ENCODE data around the gene TSSK1B.

The TSSK1B gene

DNA sequence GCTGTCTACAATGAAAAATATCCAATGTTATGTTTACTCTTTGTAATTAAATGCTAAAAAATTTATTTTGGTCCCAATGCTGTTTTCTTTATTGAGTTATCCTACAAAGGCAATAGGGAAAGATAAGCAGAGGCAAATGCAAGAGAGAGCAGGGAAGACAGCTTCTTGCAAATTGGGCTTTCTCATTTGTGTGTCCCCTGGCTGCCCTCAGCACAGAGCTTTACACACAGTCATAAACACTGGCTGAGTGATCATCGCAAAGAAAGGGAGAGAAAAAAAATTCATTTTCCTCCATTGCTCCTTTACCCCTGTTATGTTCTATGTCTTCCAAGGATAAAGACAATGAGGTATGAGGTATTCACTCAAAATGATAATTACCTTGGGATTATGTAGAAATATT, 2.3 kb upstream of the TSSK1B start:
- TF ChIP-seq ELF4 (IDR thresholded peaks at IDR 0.05) (no peak), FOXK2 (IDR thresholded peaks at IDR 0.05) (no peak), L3MBTL2 (conservative IDR thresholded peaks at IDR 0.05) (no peak), NFRKB (IDR thresholded peaks at IDR 0.05) (no peak), BHLHE40 (IDR thresholded peaks at IDR 0.05; ENCODE audit: borderline replicate concordance) (no peak), ZNF384 (IDR thresholded peaks at IDR 0.05) (no peak), TARDBP (IDR thresholded peaks at IDR 0.05) (no peak), HDGF (IDR thresholded peaks at IDR 0.05; ENCODE audit: borderline replicate concordance) (no peak), SUZ12 (IDR thresholded peaks at IDR 0.05) (no peak), CTBP1 (IDR thresholded peaks at IDR 0.05; ENCODE audit: borderline replicate concordance) (no peak), LEF1 (IDR thresholded peaks at IDR 0.05; ENCODE audit: borderline replicate concordance) (no peak), SP1 (IDR thresholded peaks at IDR 0.05) (no peak), ARNT (IDR thresholded peaks at IDR 0.05) (no peak), FOXM1 (IDR thresholded peaks at IDR 0.05; ENCODE audit: borderline replicate concordance) (no peak)
- TF ChIP-seq, protein P1, sequence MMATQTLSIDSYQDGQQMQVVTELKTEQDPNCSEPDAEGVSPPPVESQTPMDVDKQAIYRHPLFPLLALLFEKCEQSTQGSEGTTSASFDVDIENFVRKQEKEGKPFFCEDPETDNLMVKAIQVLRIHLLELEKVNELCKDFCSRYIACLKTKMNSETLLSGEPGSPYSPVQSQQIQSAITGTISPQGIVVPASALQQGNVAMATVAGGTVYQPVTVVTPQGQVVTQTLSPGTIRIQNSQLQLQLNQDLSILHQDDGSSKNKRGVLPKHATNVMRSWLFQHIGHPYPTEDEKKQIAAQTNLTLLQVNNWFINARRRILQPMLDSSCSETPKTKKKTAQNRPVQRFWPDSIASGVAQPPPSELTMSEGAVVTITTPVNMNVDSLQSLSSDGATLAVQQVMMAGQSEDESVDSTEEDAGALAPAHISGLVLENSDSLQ (IDR thresholded peaks at IDR 0.05): no peak
- POLR2A ChIA-PET: no interaction called here
- no peak for DNase-seq (ENCODE audit: extremely low spot score)

DNA sequence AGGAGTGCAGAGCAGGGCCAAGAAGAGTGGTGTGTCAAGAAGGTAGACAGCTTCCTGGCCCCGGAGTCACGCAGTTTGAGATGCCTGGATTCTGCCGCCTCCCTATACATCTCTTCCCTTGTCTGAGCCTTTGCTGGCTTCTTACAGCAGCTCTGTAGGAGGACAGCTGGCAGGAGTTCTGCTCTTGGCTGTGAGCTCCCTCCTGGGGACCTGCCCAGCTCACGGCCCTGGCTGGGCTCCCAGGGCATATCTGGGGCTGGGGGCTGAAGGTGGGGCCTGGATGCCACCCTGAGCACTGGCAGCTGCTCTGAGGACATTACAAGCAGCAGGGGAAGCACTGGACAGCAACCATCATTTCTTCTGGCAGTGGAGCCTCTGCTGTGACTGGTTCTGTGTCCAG, 786 bp upstream of the TSSK1B start:
- CTCF ChIA-PET: no interaction called here
- POLR2A ChIA-PET: no interaction called here
- TF ChIP-seq BHLHE40 (IDR thresholded peaks at IDR 0.05; ENCODE audit: borderline replicate concordance) (no peak), FOXM1 (IDR thresholded peaks at IDR 0.05; ENCODE audit: borderline replicate concordance) (no peak), L3MBTL2 (conservative IDR thresholded peaks at IDR 0.05) (no peak), CTBP1 (IDR thresholded peaks at IDR 0.05; ENCODE audit: borderline replicate concordance) (no peak), SUZ12 (IDR thresholded peaks at IDR 0.05) (no peak), SP1 (IDR thresholded peaks at IDR 0.05) (no peak), NFRKB (IDR thresholded peaks at IDR 0.05) (no peak), ELF4 (IDR thresholded peaks at IDR 0.05) (no peak), LEF1 (IDR thresholded peaks at IDR 0.05; ENCODE audit: borderline replicate concordance) (no peak), ZNF384 (IDR thresholded peaks at IDR 0.05) (no peak), HDGF (IDR thresholded peaks at IDR 0.05; ENCODE audit: borderline replicate concordance) (no peak), FOXK2 (IDR thresholded peaks at IDR 0.05) (no peak), ARNT (IDR thresholded peaks at IDR 0.05) (no peak), TARDBP (IDR thresholded peaks at IDR 0.05) (no peak)
- TF ChIP-seq, protein P1 (IDR thresholded peaks at IDR 0.05): no peak
- no peak for DNase-seq (ENCODE audit: extremely low spot score)

More for the DNA sequence above, 2.3 kb upstream of the TSSK1B start:
- CTCF ChIA-PET: no interaction called here

DNA sequence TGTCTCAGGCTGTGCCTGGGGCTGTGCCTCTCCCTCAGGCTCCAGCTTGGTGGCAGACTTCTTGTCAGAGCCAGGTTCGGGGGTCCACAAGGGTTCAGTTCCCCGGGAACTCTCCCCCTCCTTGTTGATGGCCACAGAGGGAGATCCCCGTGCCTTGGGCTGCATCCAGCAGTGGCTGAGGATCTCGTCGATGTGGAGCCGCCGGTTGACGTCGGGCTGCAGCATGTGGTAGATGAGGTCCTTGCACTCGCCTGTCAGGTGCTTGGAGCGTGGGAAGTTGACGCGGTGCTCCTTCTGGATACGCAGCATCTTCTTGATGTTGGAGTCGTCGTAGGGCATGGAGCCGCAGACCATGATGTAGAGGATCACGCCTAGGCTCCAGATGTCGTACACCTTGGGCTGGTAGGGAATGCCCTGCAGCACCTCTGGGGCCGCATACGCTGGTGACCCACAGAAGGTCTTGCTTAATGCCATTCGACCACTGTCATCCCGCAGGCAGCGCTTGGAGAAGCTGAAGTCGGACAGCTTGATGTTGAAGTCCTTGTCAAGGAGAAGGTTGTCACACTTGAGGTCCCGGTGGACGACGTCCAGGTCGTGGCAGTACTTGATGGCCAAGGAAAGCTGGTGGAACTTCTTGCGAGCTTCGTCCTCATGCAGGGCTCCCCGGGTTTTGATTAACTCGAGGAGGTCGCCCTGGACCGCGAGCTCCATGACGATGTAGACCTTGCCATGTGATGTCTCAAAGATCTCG, 752 bp downstream of the TSSK1B start:
- no peak for DNase-seq (ENCODE audit: extremely low spot score)
- CTCF ChIA-PET: no interaction called here
- TF ChIP-seq, protein P1 (IDR thresholded peaks at IDR 0.05): no peak
- TF ChIP-seq HDGF (IDR thresholded peaks at IDR 0.05; ENCODE audit: borderline replicate concordance) (no peak), NFRKB (IDR thresholded peaks at IDR 0.05) (no peak), L3MBTL2 (conservative IDR thresholded peaks at IDR 0.05) (no peak), ELF4 (IDR thresholded peaks at IDR 0.05) (no peak), LEF1 (IDR thresholded peaks at IDR 0.05; ENCODE audit: borderline replicate concordance) (no peak), ZNF384 (IDR thresholded peaks at IDR 0.05) (no peak), BHLHE40 (IDR thresholded peaks at IDR 0.05; ENCODE audit: borderline replicate concordance) (no peak), CTBP1 (IDR thresholded peaks at IDR 0.05; ENCODE audit: borderline replicate concordance) (no peak), SP1 (IDR thresholded peaks at IDR 0.05) (no peak), ARNT (IDR thresholded peaks at IDR 0.05) (no peak), TARDBP (IDR thresholded peaks at IDR 0.05) (no peak)
- POLR2A ChIA-PET: no interaction called here

DNA sequence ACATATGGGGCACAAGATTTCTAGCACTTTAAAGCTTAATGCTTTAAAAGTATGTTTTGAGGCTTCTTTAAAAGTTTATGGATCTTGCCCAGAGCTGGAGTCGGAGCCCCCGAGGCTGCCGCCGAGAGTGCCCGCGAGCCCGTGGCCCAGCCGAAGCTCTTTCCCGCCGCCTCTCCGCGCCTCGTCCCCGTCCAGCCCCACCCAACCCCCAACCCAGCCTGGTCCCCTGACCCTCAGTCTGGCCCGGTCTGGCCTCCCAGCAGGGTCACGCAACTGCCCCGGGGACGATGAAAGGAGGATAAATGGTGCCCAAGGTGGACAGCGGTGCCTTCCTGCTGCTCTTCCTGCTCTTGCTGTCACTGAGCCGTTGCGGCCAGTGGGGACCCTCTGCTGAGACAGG, 1.7 kb downstream of the TSSK1B start:
- no peak for DNase-seq (ENCODE audit: extremely low spot score)
- ChIA-PET CTCF (no interaction called here), POLR2A (no interaction called here)
- TF ChIP-seq FOXK2 (IDR thresholded peaks at IDR 0.05): no peak
- no peak for TF ChIP-seq HDGF (IDR thresholded peaks at IDR 0.05; ENCODE audit: borderline replicate concordance)
- TF ChIP-seq FOXA1 (IDR thresholded peaks at IDR 0.05): no peak
- no peak for TF ChIP-seq ELF4 (IDR thresholded peaks at IDR 0.05)
- no peak for TF ChIP-seq SP1 (IDR thresholded peaks at IDR 0.05)
- no peak for TF ChIP-seq BHLHE40 (IDR thresholded peaks at IDR 0.05; ENCODE audit: borderline replicate concordance)
- no peak for TF ChIP-seq TARDBP (IDR thresholded peaks at IDR 0.05)
- TF ChIP-seq NFRKB (IDR thresholded peaks at IDR 0.05): no peak
- TF ChIP-seq ARNT (IDR thresholded peaks at IDR 0.05): no peak

DNA sequence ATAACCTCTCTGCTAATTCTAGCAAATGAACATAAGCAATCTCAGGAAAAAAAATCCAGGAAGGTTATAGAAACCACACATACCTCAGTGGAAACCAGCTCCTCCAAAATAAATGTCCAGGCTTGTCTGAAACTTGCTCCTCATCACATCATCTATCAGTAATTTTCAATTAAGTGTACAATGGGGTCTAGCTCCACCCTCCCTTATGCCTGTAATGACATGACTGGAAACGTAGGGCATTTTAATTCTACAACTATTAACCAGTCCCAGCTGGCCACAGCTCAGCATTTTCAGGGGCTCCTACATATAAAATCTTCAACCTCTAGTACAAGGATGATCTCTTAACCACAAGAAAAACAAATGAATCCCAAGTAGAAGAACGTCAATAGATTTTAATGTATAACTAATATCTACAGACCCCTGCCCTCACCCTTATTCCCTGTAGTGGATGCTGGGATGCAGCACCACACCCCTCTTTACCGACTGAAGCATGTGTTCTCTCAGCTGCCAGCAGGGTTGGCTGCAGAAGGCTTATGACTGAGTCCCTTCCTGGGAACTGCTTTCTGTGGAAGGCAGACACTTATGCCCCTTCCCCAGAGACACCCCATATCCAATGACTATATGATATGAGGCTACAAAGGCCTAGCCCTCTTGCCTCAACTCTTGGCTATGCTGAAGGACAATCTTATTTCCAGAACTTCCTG, 6.8 kb downstream of the TSSK1B start:
- ChIA-PET POLR2A (no interaction called here), CTCF (no interaction called here)
- DNase-seq (ENCODE audit: extremely low spot score): no peak

More for the DNA sequence above, 6.8 kb downstream of the TSSK1B start:
- no peak for TF ChIP-seq L3MBTL2 (conservative IDR thresholded peaks at IDR 0.05)
- TF ChIP-seq SP1 (IDR thresholded peaks at IDR 0.05): no peak
- TF ChIP-seq ZNF384 (IDR thresholded peaks at IDR 0.05): no peak
- TF ChIP-seq, protein P1 (IDR thresholded peaks at IDR 0.05): no peak
- no peak for TF ChIP-seq LEF1 (IDR thresholded peaks at IDR 0.05; ENCODE audit: borderline replicate concordance)
- no peak for TF ChIP-seq FOXM1 (IDR thresholded peaks at IDR 0.05; ENCODE audit: borderline replicate concordance)
- TF ChIP-seq FOXA1 (IDR thresholded peaks at IDR 0.05): no peak
- no peak for TF ChIP-seq SUZ12 (IDR thresholded peaks at IDR 0.05)
- no peak for TF ChIP-seq CTBP1 (IDR thresholded peaks at IDR 0.05; ENCODE audit: borderline replicate concordance)
- TF ChIP-seq NFRKB (IDR thresholded peaks at IDR 0.05): no peak
- no peak for TF ChIP-seq BHLHE40 (IDR thresholded peaks at IDR 0.05; ENCODE audit: borderline replicate concordance)
- TF ChIP-seq TARDBP (IDR thresholded peaks at IDR 0.05): no peak

Measured in HEK293T (cell line).